Left cardiac atrium (tissue), 4 donors: ENCODE results near the gene NLGN4Y. TPM values are rescaled to one million over a fixed set of nuclear protein-coding genes. Genes with fewer than 3 reads are reported as not detected.

Experiments
- ATAC-seq, 2 donors: fragments of 200-7000 bp; cut with Tn5 transposase; one replicate each; pipeline ENCODE4 v1.9.1; 2020; ENCODE audit warnings: mild to moderate bottlenecking in 2 of 2, moderate library complexity in 2 of 2
- DNase-seq: peaks from one replicate; pipeline ENCODE4 v3.0.0-alpha.2; 2020
- intact Hi-C, 2 donors: fragments of 100-400 bp; cut with DNase I; formaldehyde crosslinking; loops; one replicate each; pipeline versions ENCODE4 v1.14.1 to v1.15.1; 2022 to 2023
- long read RNA-seq: library from polyadenylated mRNA; unstranded; transcript quantifications from one replicate; pipeline ENCODE4 v2.0.0, GENCODE V29; 2021
- total RNA-seq, 2 donors: library from RNA; stranded (reverse); fragmentation: NEBNext Ultra II Directional; extraction: Animal tissue kit (Norgen Biotek cat#: 25700); gene quantifications; one replicate each; pipeline ENCODE4 v1.2.1, GENCODE V29; 2021
- donor health status: DM: no; HTN: yes; CAD: no.
- donor health status: DM: no; HTN: yes; CAD: no; lungs with severe emphysema.
- donor health status: DM: yes; HTN: yes; CAD: no.
- donor health status: Dilated cardiomyopathy.

The NLGN4Y gene
- total RNA-seq, result 1 to 10 TPM in 1 of 2 donors, not detected in 1; 1.9 TPM
- long read RNA-seq, result 0 reads

- intact Hi-C loops, result no loop called here
- DNase-seq (no peak), ATAC-seq (peak in 1 of 2 donors; percentile 67)
Measured at GRCh38 chrY:14524272-14525231, at the start of gene NLGN4Y. Gene NLGN4Y, plus strand, starts transcription at chrY:14524529. Its CDS starts 97,591 bp downstream, at chrY:14622120.

DNA sequence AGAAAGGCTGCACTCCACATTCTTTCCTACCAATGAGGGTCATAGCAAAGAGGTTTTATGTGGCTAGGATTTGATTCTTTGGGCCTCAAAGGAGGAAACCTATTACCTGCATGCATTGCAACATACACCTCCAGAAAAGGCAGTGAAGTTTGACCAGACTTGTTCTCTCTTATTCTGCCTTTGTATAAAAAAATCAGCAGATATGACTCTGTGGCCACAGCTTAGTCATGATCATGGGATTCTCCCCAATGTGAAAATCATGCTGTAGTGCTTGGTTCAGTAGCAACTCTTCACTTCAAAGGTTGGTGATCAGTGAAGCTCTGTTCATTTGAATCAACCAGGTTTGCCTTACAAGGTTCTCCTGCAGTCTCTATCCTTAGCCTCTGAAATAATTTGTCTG is 38.4 kb upstream of the NLGN4Y start:
- no peak for DNase-seq
- intact Hi-C loops, result no loop called here
- no peak for ATAC-seq

GRCh38 chrY:14490226-14490625 is 34.1 kb upstream of the NLGN4Y start:
- intact Hi-C loops, result no loop called here
- ATAC-seq (no peak), DNase-seq (no peak)

GRCh38 chrY:14498071-14498470 is 26.3 kb upstream of the NLGN4Y start:
- intact Hi-C loops, result no loop called here

GRCh38 chrY:14504592-14504991 is 19.7 kb upstream of the NLGN4Y start:
- DNase-seq (no peak), ATAC-seq (no peak)

More at GRCh38 chrY:14498071-14498470, 26.3 kb upstream of the NLGN4Y start:
- no peak for DNase-seq
- no peak for ATAC-seq

DNA sequence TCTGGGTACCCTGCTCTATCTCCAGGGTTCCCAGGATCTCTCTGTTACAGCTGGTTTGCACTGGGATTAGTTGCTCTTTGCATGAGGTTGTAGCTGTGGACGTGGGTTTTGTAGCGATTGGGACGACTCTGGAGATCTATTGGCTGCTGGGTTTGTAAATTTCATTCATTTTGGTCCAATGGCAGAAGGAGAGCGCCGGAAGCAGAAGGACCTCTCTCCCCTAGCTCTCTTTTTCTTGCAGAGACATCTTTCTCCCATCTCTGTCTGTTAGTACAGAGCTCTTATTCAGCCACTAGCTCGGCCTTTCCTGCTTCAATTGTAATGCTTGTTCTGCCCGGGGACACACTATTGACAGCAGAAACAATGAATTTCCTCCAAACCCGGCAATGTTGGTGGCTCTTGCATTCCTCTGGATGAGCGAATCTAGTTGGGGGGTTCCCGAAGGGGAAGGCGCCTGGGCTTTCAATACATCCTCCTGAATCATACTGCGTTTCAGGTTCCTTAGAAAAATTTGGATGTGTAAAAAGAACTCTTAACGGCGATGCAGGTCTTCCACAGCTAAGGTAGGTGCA is 1.9 kb upstream of the NLGN4Y start:
- no peak for ATAC-seq
- intact Hi-C loops, result no loop called here
- no peak for DNase-seq

More at GRCh38 chrY:14504592-14504991, 19.7 kb upstream of the NLGN4Y start:
- intact Hi-C loops, result no loop called here

DNA sequence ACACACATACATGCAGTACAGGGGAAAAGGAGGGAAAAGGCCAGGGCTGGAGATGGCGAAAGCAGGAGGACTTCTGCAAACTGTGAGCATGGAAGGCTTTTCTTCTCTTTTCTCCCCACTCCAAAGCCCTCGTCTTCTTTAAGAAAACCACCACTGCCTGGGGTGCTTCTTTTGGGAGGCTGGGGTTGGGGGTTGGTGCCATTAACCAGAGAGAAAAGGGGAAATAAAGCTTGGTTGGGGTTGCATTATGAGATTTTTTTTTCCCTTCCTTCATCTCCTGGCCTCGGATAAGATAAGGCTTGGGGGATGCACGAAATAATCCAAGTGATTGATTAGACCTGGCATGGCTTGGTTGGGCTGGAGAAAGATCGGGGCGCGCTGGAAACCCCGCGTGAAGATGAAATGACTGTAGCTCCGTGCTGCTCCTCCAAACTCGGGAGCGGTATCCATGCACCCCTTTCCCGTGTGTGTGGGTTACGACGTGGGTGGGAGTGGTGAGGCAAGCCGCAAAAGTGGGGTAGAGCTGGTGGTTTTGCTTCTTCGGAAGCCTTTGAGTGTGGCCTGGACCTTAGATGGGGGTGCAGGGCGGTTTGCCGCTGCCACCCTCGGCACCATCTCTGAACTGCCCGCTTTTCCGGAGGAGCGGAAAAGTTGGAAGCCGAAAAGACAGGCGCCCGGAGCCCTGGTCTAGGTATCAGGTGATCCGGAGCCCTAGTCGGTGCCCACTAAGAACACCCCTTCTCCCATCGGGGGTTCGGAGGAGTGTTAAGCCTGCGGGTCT is 648 bp upstream of the NLGN4Y start:
- ATAC-seq (no peak), DNase-seq (no peak)
- intact Hi-C loops, result no loop called here

DNA sequence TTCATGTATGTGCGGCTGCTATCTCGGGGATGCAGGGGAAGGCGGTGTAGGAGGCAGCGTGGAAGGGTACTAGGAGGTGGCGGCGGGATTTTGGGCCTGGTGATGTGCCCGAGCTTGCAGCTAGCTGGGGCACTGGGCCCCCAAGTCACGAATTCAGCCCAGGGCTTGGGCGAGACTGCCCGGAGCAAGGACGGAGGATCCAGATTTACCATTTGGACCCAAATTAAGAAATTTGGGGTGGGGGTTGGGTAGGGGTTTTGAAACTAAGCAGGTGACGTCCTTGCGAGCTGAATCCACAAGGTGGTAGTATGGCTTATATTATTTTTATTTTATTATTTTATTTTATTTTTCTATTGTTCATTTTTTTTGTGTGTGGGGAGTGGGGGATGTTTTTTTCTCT is 986 bp downstream of the NLGN4Y start:
- intact Hi-C loops, result no loop called here
- ATAC-seq (peak in 1 of 2 donors; percentile 34), DNase-seq (no peak)

GRCh38 chrY:14528361-14528760 is 4.0 kb downstream of the NLGN4Y start:
- no peak for ATAC-seq
- intact Hi-C loops, result no loop called here

DNA sequence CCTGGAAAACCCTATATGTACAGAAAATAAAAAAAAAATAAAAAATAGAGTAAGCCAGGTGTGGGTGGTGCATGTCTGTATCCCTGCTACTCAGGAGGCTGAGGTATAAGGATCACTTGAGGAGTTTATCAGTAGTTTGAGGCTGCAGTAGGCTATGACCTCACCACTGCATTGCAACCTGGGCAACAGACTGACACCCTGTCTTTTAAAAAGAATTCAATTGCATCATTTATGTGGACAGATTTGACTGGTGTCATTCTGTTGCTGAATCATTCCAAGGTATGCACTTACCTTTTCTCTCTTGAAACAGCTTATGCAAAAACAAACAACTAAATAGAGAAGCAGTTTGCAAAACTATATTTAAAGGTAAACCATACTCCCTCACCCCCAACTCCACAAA is 12.4 kb downstream of the NLGN4Y start:
- no peak for DNase-seq
- no peak for ATAC-seq
- intact Hi-C loops, result no loop called here

More at GRCh38 chrY:14528361-14528760, 4.0 kb downstream of the NLGN4Y start:
- DNase-seq, result no peak

DNA sequence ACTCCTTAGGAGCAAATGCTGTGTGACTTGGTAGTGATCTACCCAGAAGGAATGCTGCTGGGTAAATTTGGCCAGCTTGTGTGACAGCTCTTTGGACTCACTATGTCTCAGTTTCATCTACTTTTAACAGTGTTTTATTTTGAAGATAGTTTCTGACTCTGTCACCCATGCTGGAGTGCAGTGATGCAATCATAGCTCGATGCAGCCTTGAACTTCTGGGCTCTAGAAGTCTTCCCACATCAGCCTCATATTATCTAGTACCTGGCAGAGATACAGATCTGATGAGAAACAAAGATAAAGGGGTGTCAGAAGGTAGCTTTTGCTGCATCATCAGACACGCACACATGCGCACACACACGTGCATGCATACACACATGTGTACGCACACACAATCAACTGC is 19.2 kb downstream of the NLGN4Y start:
- DNase-seq (no peak), ATAC-seq (no peak)
- intact Hi-C loops, result no loop called here

- ATAC-seq, result no peak
- intact Hi-C loops, result no loop called here
- DNase-seq, result no peak
Measured at GRCh38 chrY:14581294-14581693, 57.0 kb downstream of the NLGN4Y start.

DNA sequence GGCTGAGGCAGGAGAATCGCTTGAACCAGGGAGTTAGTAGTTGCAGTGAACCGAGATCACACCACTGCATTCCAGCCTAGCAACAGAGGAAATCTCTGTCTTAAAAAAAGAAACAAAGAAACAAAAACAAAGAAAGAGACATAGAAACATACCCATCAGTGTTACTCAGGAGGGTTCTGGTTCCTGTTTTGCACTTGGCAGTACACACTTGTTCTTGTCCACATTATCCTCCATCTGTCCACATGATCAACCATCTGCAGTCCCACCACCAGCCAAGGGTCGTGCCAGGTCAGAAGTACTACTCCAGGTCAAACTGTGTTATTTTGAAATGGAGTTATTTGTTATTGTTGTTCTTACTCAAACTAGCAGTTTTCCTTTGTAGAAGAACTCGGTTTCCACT is 62.4 kb downstream of the NLGN4Y start:
- ATAC-seq (no peak), DNase-seq (no peak)
- intact Hi-C loops, result no loop called here

GRCh38 chrY:14601372-14601771 is 77.0 kb downstream of the NLGN4Y start:
- no peak for DNase-seq
- intact Hi-C loops, result no loop called here
- no peak for ATAC-seq

DNA sequence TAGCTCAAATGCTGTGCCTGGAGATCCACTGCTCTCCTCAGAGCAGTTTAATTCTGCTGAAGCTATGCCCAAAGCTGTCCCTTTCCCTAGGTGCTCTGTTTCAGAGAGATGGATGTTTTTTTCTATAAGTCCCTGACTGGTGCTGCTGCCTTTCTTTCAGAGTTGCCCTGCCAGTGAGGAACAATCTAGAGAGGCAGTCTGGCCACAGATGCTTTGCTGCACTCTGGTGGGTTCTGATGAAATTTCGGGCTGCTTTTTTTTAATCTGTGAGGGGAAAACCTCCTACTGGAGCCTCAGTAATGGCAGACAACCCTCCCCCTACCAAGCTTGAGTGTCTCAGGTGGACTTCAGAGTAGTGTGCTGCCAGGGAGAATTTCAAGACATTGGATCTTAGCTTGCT is 93.3 kb downstream of the NLGN4Y start:
- DNase-seq (no peak), ATAC-seq (no peak)
- intact Hi-C loops, result no loop called here

DNA sequence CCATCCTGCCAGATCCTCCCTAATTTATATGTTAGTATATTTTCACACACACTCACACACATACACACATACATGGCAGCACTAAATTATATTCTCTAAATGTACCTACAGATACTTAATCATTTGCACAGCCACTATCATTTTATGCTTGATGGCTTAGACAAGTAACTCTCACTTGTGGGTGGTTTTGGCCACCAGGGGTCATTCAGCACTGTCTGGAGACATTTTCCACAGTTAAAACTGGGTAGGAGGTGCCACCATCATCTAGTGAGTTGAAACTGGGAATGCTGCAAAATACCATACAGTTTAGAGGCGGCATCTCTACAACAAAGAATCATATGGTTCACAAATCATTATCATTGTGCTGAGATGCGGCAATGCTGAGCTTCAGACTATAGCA is 94.2 kb downstream of the NLGN4Y start:
- DNase-seq (no peak), ATAC-seq (no peak)
- intact Hi-C loops, result no loop called here

DNA sequence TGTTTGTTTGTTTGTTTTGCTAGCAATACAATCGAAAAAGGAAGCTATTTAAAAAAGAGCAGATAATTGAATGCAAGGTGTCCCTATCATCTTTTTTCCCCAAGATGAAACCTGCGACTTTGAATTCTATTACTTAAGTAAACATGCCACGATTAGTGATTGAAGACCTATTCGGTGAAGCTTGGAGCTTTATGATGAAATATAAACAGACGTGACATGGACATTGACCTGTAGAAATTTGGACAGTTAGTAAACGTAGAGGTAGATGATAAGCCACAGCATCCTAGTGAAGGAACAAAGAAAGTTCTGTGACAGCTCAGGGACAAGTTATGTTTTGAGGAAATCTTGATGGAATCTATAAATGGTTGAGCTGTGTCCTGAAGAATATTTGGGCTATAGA is 103.9 kb downstream of the NLGN4Y start:
- intact Hi-C loops, result no loop called here
- DNase-seq, result no peak
- ATAC-seq, result no peak

DNA sequence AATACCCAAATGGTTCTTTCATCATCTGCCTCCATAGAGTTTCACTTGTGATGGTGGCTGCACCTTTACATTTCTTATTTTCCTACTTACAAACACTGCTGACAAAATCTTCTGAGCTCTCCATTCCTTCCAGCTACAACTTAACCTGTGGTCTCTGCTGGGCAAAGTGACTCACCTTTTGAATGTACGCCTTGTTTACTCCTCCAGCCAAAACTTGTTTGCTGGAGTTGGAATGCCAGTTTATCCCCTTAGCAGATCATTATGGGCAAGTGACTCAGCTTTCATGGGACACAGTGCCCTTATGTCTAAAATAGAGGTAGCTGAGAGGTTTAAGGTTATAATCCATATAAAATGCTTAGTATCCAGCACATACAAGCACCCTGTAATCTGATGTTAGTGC is 107.3 kb downstream of the NLGN4Y start:
- ATAC-seq (no peak), DNase-seq (no peak)
- intact Hi-C loops, result no loop called here

DNA sequence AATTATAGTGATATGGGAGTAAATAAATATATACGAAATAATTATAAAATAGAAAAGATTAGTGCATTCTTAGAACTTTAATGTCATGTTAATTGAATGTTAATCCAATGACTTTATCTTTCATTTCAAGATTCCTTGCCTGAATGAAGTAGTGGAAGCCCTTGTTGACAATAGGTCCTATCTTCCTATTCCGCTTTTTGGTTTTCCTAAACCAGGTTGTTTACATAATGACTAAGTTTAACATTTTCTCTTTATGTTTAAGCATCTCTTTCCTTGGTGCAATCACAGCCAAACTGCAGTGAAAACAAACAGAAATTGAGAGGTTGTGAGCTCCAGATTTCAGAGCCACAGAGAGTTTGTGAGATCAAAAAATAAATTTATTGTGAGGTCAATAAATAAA is 109.4 kb downstream of the NLGN4Y start:
- intact Hi-C loops, result no loop called here
- no peak for DNase-seq
- ATAC-seq, result no peak

GRCh38 chrY:14634954-14635353 is 110.6 kb downstream of the NLGN4Y start:
- DNase-seq, result no peak
- no peak for ATAC-seq
- intact Hi-C loops, result no loop called here
